SK-N-SH (cell line): ENCODE data around the gene BMPR1A.

Source experiments
- ELF1 ChIP-seq: IDR thresholded peaks from 2 replicates; pipeline ENCODE4 v1.4.0; 2012
- GABPA ChIP-seq: IDR thresholded peaks from 2 replicates; pipeline ENCODE4 v1.4.0; 2012; ENCODE audit warnings: low read depth, mild to moderate bottlenecking
- GATA2 ChIP-seq: sonication (generic); formaldehyde crosslinking; IDR thresholded peaks from 2 replicates; pipeline ENCODE4 v1.5.0; 2020; ENCODE audit warnings: mild to moderate bottlenecking, missing genetic modification reagents
- NFIC ChIP-seq: IDR thresholded peaks from 2 replicates; pipeline ENCODE4 v1.4.0; 2012; ENCODE audit warnings: borderline replicate concordance
- POLR2AphosphoS5 ChIP-seq: IDR thresholded peaks from 2 replicates; pipeline ENCODE4 v1.6.1; 2012; ENCODE audit warnings: low read depth, low read length
- RAD21 ChIP-seq: IDR thresholded peaks from 2 replicates; pipeline ENCODE4 v1.6.1; 2012; ENCODE audit warnings: mild to moderate bottlenecking, low read length
- TEAD4 ChIP-seq: IDR thresholded peaks from 2 replicates; pipeline ENCODE4 v1.4.0; 2012; ENCODE audit warnings: mild to moderate bottlenecking, borderline replicate concordance; ENCODE audit not compliant: insufficient read depth
- TF ChIP-seq, protein P1 (sequence below): fragments of 200-600 bp; sonication (generic); IDR thresholded peaks from 2 replicates; pipeline ENCODE4 v1.6.1; 2017; ENCODE audit warnings: antibody characterized with exemption, mild to moderate bottlenecking, moderate library complexity
- TF ChIP-seq, protein P2 (sequence below): IDR thresholded peaks from 2 replicates; pipeline ENCODE4; 2012
- TF ChIP-seq, protein P3 (sequence below): IDR thresholded peaks from 2 replicates; pipeline ENCODE4 v1.4.0; 2012; ENCODE audit warnings: low read depth
- TF ChIP-seq, protein P4 (sequence below): IDR thresholded peaks from 2 replicates; pipeline ENCODE4 v1.6.1; 2012; ENCODE audit warnings: mild to moderate bottlenecking, low read depth, low read length, moderate library complexity

- TF ChIP-seq, protein P1, sequence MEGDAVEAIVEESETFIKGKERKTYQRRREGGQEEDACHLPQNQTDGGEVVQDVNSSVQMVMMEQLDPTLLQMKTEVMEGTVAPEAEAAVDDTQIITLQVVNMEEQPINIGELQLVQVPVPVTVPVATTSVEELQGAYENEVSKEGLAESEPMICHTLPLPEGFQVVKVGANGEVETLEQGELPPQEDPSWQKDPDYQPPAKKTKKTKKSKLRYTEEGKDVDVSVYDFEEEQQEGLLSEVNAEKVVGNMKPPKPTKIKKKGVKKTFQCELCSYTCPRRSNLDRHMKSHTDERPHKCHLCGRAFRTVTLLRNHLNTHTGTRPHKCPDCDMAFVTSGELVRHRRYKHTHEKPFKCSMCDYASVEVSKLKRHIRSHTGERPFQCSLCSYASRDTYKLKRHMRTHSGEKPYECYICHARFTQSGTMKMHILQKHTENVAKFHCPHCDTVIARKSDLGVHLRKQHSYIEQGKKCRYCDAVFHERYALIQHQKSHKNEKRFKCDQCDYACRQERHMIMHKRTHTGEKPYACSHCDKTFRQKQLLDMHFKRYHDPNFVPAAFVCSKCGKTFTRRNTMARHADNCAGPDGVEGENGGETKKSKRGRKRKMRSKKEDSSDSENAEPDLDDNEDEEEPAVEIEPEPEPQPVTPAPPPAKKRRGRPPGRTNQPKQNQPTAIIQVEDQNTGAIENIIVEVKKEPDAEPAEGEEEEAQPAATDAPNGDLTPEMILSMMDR, result peak; percentile 51
- TF ChIP-seq POLR2AphosphoS5 (no peak; the same call in 1 of the 2 replicates), TEAD4 (no peak), ELF1 (no peak), GATA2 (CRISPR knock-in tag) (no peak), NFIC (no peak), RAD21 (peak; percentile 8; the same call in 1 of the 2 replicates), GABPA (no peak)
- TF ChIP-seq, protein P2, sequence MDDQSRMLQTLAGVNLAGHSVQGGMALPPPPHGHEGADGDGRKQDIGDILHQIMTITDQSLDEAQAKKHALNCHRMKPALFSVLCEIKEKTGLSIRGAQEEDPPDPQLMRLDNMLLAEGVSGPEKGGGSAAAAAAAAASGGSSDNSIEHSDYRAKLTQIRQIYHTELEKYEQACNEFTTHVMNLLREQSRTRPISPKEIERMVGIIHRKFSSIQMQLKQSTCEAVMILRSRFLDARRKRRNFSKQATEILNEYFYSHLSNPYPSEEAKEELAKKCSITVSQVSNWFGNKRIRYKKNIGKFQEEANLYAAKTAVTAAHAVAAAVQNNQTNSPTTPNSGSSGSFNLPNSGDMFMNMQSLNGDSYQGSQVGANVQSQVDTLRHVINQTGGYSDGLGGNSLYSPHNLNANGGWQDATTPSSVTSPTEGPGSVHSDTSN, result no peak
- TF ChIP-seq, protein P3, sequence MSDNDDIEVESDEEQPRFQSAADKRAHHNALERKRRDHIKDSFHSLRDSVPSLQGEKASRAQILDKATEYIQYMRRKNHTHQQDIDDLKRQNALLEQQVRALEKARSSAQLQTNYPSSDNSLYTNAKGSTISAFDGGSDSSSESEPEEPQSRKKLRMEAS, result no peak
- TF ChIP-seq, protein P4, sequence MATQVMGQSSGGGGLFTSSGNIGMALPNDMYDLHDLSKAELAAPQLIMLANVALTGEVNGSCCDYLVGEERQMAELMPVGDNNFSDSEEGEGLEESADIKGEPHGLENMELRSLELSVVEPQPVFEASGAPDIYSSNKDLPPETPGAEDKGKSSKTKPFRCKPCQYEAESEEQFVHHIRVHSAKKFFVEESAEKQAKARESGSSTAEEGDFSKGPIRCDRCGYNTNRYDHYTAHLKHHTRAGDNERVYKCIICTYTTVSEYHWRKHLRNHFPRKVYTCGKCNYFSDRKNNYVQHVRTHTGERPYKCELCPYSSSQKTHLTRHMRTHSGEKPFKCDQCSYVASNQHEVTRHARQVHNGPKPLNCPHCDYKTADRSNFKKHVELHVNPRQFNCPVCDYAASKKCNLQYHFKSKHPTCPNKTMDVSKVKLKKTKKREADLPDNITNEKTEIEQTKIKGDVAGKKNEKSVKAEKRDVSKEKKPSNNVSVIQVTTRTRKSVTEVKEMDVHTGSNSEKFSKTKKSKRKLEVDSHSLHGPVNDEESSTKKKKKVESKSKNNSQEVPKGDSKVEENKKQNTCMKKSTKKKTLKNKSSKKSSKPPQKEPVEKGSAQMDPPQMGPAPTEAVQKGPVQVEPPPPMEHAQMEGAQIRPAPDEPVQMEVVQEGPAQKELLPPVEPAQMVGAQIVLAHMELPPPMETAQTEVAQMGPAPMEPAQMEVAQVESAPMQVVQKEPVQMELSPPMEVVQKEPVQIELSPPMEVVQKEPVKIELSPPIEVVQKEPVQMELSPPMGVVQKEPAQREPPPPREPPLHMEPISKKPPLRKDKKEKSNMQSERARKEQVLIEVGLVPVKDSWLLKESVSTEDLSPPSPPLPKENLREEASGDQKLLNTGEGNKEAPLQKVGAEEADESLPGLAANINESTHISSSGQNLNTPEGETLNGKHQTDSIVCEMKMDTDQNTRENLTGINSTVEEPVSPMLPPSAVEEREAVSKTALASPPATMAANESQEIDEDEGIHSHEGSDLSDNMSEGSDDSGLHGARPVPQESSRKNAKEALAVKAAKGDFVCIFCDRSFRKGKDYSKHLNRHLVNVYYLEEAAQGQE, result no peak
Observed at GRCh38 chr10:86757113-86757972, 924 bp downstream of the BMPR1A start.
